Spinal cord (tissue), 10 donors: ENCODE data around the gene MVD. TPM values are rescaled to one million over a fixed set of nuclear protein-coding genes. Genes with fewer than 3 reads are reported as not detected.

Experiments used
- DNase-seq, 6 donors: peaks; one replicate each; pipeline versions ENCODE4 v3.0.0 to v3.0.0-alpha.2; 2013 to 2015; ENCODE audit warnings: low spot score in 6 of 6, low read depth in 4 of 6
- H3K27ac ChIP-seq: one replicate; pipeline ENCODE4 v1.5.1; 2013; ENCODE audit warnings: low read depth, low read length, control low read depth
- H3K27me3 ChIP-seq: one replicate; pipeline ENCODE4 v1.6.1; 2013; ENCODE audit warnings: low read length; ENCODE audit not compliant: control insufficient read depth, insufficient read depth
- H3K36me3 ChIP-seq: one replicate; pipeline ENCODE4 v1.6.1; 2013; ENCODE audit warnings: low read length; ENCODE audit not compliant: control insufficient read depth, insufficient read depth
- H3K4me1 ChIP-seq: one replicate; pipeline ENCODE4 v1.6.1; 2013; ENCODE audit warnings: low read length; ENCODE audit not compliant: control insufficient read depth, insufficient read depth
- H3K4me3 ChIP-seq: one replicate; pipeline ENCODE4 v1.5.1; 2013; ENCODE audit warnings: low read depth, low read length, control low read depth
- H3K9me3 ChIP-seq: one replicate; pipeline ENCODE4 v1.6.1; 2013; ENCODE audit warnings: low read length; ENCODE audit not compliant: control insufficient read depth, insufficient read depth
- WGBS: methylation state at CpG from one replicate; pipeline ENCODE4 v1.1.5; 2013; ENCODE audit warnings: missing lambda C conversion rate; ENCODE audit not compliant: insufficient coverage; 5-methylcytosine and 5-hydroxymethylcytosine counted together
- polyA plus RNA-seq, 2 donors: library from polyadenylated mRNA; unstranded; fragments of 120-200 nt; gene quantifications; one replicate each; pipeline ENCODE4 v1.2.1, GENCODE V29; 2013; ENCODE audit not compliant: insufficient read length in 2 of 2
- total RNA-seq, 2 donors: library from RNA; depleted of rRNA in 1 of 2; stranded (reverse); fragments of 120-200 nt in 1 of 2; fragments of >200 nt in 1 of 2; gene quantifications; one replicate each; pipeline versions ENCODE4 v1.2.3 to v1.2.4, GENCODE V29; 2013 to 2014
- donor health status: healthy.

MVD gene
- total and polyA plus RNA-seq, 4 donors: 39.5 to 157 (median 102) TPM

- peaks cover 19% of the 10 kb centered on the region for H3K27me3 ChIP-seq
- H3K27ac ChIP-seq: no peak overlapping the region
- H3K4me1 ChIP-seq: peaks cover 4% of the 10 kb centered on the region
- no peak for DNase-seq
- H3K9me3 ChIP-seq: no peaks in the 10 kb centered on the region
- H3K36me3 ChIP-seq: peaks cover 56% of the 10 kb centered on the region
- no peak overlapping the region for H3K4me3 ChIP-seq
- whole genome bisulfite sequencing: 91% methylated on average over 15 of the region's 17 CpGs
These were observed 27.1 kb downstream of the MVD start for GRCh38 chr16:88635671-88636319.

GRCh38 chr16:88634994-88635670, 27.8 kb downstream of the MVD start:
- no peak overlapping the region for H3K4me3 ChIP-seq
- peaks cover 4% of the 10 kb centered on the region for H3K4me1 ChIP-seq
- H3K27ac ChIP-seq: no peak overlapping the region
- peaks cover 63% of the 10 kb centered on the region for H3K36me3 ChIP-seq
- H3K27me3 ChIP-seq: peaks cover 19% of the 10 kb centered on the region
- no peaks in the 10 kb centered on the region for H3K9me3 ChIP-seq
- WGBS: 54% methylated on average over 20 of the region's 28 CpGs
- no peak for DNase-seq

- Histone ChIP-seq H3K4me1 (peaks cover 4% of the 10 kb centered on the region), H3K27me3 (peaks cover 12% of the 10 kb centered on the region), H3K36me3 (peaks cover 70% of the 10 kb centered on the region), H3K4me3 (no peak overlapping the region), H3K9me3 (no peaks in the 10 kb centered on the region), H3K27ac (no peak overlapping the region)
- DNase-seq: no peak
- WGBS: 27% methylated on average over 77 of the region's 82 CpGs
These were observed 28.5 kb downstream of the MVD start for GRCh38 chr16:88634141-88634993.

DNA sequence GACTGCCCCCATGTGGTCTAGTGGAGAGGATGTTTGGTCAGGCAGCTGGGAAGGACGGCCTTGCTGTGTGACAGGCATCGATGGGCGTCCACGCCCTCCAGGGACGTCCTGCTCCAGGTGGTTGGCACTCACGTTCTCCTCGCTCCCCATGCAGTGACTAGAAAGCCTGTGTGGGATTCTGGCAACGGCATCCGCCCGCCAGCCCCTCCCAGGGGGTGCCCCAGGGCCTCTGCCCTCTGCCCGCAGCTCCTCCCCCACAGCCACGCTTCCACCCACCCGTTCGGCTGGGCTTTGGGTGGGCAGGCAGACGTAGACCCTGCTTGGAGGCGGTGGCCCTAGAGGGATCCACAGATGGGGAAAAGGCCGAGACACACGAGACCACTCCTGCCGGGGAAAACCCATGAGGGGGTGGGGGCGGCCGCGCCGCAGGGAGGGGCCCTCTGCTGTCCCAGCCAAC, 29.2 kb downstream of the MVD start:
- peaks cover 5% of the 10 kb centered on the region for H3K27me3 ChIP-seq
- WGBS: 44% methylated on average over 21 of the region's 23 CpGs
- H3K36me3 ChIP-seq: peaks cover 73% of the 10 kb centered on the region
- no peaks in the 10 kb centered on the region for H3K9me3 ChIP-seq
- H3K4me1 ChIP-seq: peaks cover 4% of the 10 kb centered on the region
- no peak for DNase-seq
- no peak overlapping the region for H3K27ac ChIP-seq
- H3K4me3 ChIP-seq: no peak overlapping the region

DNA sequence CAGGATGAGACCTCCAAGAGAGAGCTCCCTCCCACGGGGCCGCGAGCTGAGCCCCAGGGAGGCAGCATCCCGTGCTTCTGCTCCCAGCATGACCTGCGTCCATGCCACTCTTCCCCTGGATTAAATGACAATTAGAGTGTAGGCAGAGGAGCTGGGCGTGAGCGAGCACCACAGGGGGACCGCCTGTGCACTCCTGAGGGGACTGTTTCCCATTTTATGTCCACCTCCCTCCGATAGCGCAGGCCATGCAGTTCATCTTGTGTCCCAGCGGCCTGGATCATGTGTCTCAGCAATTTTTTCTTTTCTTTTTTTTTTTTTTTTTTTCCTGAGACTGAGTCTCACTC, 30.3 kb downstream of the MVD start:
- no peak for DNase-seq
- Histone ChIP-seq H3K27me3 (no peaks in the 10 kb centered on the region), H3K4me1 (peaks cover 4% of the 10 kb centered on the region), H3K36me3 (peaks cover 82% of the 10 kb centered on the region), H3K9me3 (no peaks in the 10 kb centered on the region), H3K27ac (no peak overlapping the region), H3K4me3 (no peak overlapping the region)
- WGBS: 83% methylated on average over 10 of the region's 11 CpGs

DNA sequence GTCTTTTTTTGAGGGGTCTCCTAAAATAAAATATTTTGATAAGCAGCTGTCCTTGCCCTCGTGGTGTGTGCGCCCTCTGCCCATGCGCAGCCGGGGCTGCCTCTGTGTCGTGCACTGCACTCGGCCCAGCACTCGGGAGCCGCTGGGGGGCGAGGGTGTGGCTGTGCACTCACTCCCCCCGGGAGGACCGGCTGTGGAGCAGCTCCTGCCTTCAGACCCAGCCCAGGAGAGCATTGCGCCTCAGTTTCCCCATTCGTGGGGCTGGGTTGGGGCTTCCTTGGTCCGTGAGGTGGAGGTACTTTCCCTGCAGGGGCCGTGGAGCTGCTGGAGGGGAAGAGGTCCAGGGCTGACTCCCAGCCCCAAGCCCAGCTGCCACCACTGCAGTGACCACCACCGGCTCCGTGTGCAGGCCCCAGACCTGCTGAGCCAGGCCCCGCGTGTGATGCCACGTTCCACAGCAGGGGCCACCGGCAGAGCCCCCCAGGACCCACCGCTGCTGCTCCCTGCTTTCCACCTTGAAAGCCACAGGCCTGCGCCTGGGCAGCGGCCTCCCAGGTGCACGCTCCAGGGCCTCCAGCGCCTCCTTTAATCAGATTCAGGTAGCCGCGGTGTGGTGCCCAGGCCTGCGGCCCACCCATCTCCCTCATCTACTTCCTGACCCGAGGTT, 30.8 kb downstream of the MVD start:
- Histone ChIP-seq H3K4me1 (peaks cover 4% of the 10 kb centered on the region), H3K27ac (no peak overlapping the region), H3K27me3 (no peaks in the 10 kb centered on the region), H3K9me3 (no peaks in the 10 kb centered on the region), H3K36me3 (peaks cover 87% of the 10 kb centered on the region), H3K4me3 (no peak overlapping the region)
- WGBS: 96% methylated on average over 30 of the region's 30 CpGs
- no peak for DNase-seq

- H3K27ac ChIP-seq: no peak overlapping the region
- 52% methylated on average over 6 of the region's 16 CpGs for WGBS
- DNase-seq: no peak
- H3K4me1 ChIP-seq: peaks cover 4% of the 10 kb centered on the region
- H3K9me3 ChIP-seq: no peaks in the 10 kb centered on the region
- H3K36me3 ChIP-seq: peaks cover 93% of the 10 kb centered on the region
- H3K27me3 ChIP-seq: no peaks in the 10 kb centered on the region
- no peak overlapping the region for H3K4me3 ChIP-seq
These were observed 31.5 kb downstream of the MVD start for GRCh38 chr16:88631384-88631783.

GRCh38 chr16:88630941-88631340, 31.9 kb downstream of the MVD start:
- no peak for DNase-seq
- WGBS: 96% methylated on average over 23 of the region's 23 CpGs
- Histone ChIP-seq H3K27me3 (no peaks in the 10 kb centered on the region), H3K27ac (no peak overlapping the region), H3K36me3 (peaks cover 94% of the 10 kb centered on the region), H3K4me3 (no peak overlapping the region), H3K4me1 (peaks cover 4% of the 10 kb centered on the region), H3K9me3 (no peaks in the 10 kb centered on the region)

DNA sequence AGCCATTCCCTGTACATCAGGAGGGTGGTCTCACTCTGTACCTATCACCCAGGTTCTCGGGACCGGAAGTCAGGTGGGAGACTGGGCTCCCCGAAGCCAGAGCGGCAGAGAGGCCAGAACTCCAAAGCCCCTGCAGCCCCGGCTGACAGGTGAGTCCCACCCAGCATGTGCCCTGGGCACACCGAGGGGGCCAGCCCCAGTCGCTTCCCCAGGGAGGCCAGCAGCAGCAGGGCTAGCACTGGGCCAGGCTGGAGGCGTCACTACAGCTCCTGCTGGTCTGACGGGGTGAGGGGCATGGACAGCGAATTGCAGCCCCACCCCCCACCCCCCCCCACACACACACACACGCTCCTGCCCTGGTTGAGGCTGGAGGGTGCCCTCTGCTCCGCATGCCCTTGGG, 32.5 kb downstream of the MVD start:
- Histone ChIP-seq H3K4me3 (no peak overlapping the region), H3K9me3 (no peaks in the 10 kb centered on the region), H3K27ac (no peak overlapping the region), H3K36me3 (peaks cover 94% of the 10 kb centered on the region), H3K4me1 (peaks cover 4% of the 10 kb centered on the region), H3K27me3 (no peaks in the 10 kb centered on the region)
- no peak for DNase-seq
- 96% methylated on average over 10 of the region's 12 CpGs for WGBS
